Left ventricle myocardium inferior (tissue), 1 donor: ENCODE measurements around the gene SCAMP4. TPM values are rescaled to one million over a fixed set of nuclear protein-coding genes. Genes with fewer than 3 reads are reported as not detected.

Experiments
- DNase-seq: peaks from one replicate; pipeline ENCODE4 v3.0.0-alpha.2; 2020
- H3K27ac ChIP-seq: fragments of 200-600 bp; replicated peaks from 2 replicates; pipeline ENCODE4 v1.8.0; 2021
- H3K27me3 ChIP-seq: fragments of 200-600 bp; 2 replicates; pipeline ENCODE4 v1.8.0; 2021; ENCODE audit warnings: low read depth
- H3K36me3 ChIP-seq: fragments of 200-600 bp; 2 replicates; pipeline ENCODE4 v1.8.0; 2021
- H3K4me1 ChIP-seq: fragments of 200-600 bp; 2 replicates; pipeline ENCODE4 v1.8.0; 2021
- H3K4me3 ChIP-seq: fragments of 200-600 bp; 2 replicates; pipeline ENCODE4 v1.8.0; 2021; ENCODE audit warnings: mild to moderate bottlenecking, moderate library complexity
- H3K9me3 ChIP-seq: fragments of 200-600 bp; replicated peaks from 2 replicates; pipeline ENCODE4 v1.8.0; 2021
- CTCF ChIP-seq: fragments of 200-600 bp; IDR thresholded peaks from 2 replicates; pipeline ENCODE4 v1.8.0; 2021; ENCODE audit warnings: antibody characterized with exemption, mild to moderate bottlenecking, borderline replicate concordance
- intact Hi-C: fragments of 100-400 bp; cut with micrococcal nuclease; formaldehyde crosslinking; loops from one replicate; pipeline ENCODE4 v1.11.0; 2022
- total RNA-seq: library from RNA; stranded (reverse); fragmentation: NEBNext Ultra II Directional; extraction: Animal tissue kit (Norgen Biotek cat#: 25700); gene quantifications from one replicate; pipeline ENCODE4 v1.2.1, GENCODE V29; 2021
- donor health status: DM: no; HTN: yes; CAD: no; lungs with severe emphysema.

The SCAMP4 gene
- total RNA-seq, 1 donor from 2014 or later, result 16.2 TPM

GRCh38 chr19:1944088-1944915, 39.1 kb downstream of the SCAMP4 start:
- DNase-seq, result no peak
- no peak for TF ChIP-seq CTCF
- H3K4me3 ChIP-seq, result no peak overlapping the region
- no peak overlapping the region for H3K27ac ChIP-seq
- H3K9me3 ChIP-seq, result no peaks in the 10 kb centered on the region
- H3K27me3 ChIP-seq, result no peaks in the 10 kb centered on the region
- H3K4me1 ChIP-seq, result peaks cover 55% of the 10 kb centered on the region
- intact Hi-C loops, result no loop called here
- H3K36me3 ChIP-seq, result no peaks in the 10 kb centered on the region

- intact Hi-C loops, result no loop called here
- no peak overlapping the region for H3K27ac ChIP-seq
- no peaks in the 10 kb centered on the region for H3K27me3 ChIP-seq
- H3K9me3 ChIP-seq, result no peaks in the 10 kb centered on the region
- no peak overlapping the region for H3K4me3 ChIP-seq
- DNase-seq, result no peak
- no peak for TF ChIP-seq CTCF
- H3K36me3 ChIP-seq, result no peaks in the 10 kb centered on the region
- H3K4me1 ChIP-seq, result peaks cover 48% of the 10 kb centered on the region
Observed at GRCh38 chr19:1944916-1945561, 39.8 kb downstream of the SCAMP4 start.

DNA sequence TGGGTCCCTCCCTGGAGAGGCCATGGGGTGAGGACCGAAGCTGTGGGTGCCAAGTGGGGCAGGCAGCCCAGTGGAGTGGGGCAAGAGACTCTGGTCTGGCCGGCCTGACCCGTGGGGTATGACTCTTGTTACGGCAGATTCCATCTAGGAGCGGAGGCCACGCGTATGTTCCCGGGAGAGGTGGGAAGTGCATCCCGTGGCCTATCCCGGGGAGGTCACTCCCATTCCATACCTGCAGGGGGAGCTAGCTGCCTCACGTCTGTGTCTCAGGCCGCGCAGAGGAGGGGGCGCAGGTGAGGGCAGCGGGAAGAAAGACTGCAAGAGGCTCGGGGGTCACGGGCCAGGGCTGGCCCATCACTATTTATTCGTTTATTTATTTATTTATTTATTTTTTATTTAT, 40.7 kb downstream of the SCAMP4 start:
- DNase-seq, result no peak
- intact Hi-C loops, result no loop called here
- Histone ChIP-seq H3K27me3 (no peaks in the 10 kb centered on the region), H3K4me1 (peaks cover 40% of the 10 kb centered on the region), H3K9me3 (no peaks in the 10 kb centered on the region), H3K36me3 (no peaks in the 10 kb centered on the region), H3K4me3 (no peak overlapping the region), H3K27ac (no peak overlapping the region)
- TF ChIP-seq CTCF, result peak; percentile 64

- H3K27me3 ChIP-seq, result no peaks in the 10 kb centered on the region
- H3K4me3 ChIP-seq, result no peak overlapping the region
- intact Hi-C loops, result no loop called here
- no peaks in the 10 kb centered on the region for H3K9me3 ChIP-seq
- no peak for TF ChIP-seq CTCF
- H3K4me1 ChIP-seq, result peaks cover 30% of the 10 kb centered on the region
- no peak overlapping the region for H3K27ac ChIP-seq
- no peak for DNase-seq
- H3K36me3 ChIP-seq, result peaks cover 3% of the 10 kb centered on the region
Observed at GRCh38 chr19:1947651-1948209, 42.5 kb downstream of the SCAMP4 start.

DNA sequence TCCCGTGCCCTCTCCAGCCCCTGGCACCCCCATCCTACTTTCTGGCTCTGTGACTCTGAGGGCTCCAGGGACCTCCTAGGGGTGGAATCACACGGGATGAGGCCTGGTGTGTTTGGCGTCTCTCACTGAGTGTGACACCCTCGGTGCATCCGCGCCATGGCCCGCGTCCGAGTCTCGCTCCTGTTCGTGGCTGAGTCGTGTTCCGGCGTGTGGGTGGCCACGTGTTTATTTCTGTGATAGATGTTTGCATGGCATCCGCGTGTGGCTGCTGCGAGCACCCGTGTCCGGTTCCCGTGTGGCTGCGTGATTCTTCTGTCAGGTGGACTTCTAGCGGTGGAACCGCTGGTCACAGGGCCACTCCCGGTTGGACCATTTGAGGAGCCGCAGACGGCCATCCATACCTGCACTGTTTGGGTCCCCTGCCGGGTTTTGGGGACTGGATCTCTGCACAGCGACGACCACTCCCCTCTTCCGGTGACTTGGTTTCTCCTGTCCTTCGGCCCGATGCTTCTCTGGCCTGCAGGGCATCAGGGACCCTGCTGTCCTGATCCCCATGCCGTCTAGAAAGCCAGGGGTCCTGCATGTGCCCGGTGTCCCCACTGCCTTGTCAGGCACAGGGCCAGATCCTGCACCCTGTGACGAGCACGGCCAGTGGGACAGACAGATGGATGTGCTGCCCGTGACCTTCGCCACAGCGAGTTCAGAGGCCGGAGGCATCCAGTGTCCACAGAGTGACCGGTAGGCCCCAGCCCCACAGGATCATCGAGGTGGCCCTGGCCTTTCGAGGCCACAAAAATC, 44.3 kb downstream of the SCAMP4 start:
- H3K4me1 ChIP-seq, result peaks cover 13% of the 10 kb centered on the region
- no peak for TF ChIP-seq CTCF
- H3K36me3 ChIP-seq, result peaks cover 3% of the 10 kb centered on the region
- no peaks in the 10 kb centered on the region for H3K27me3 ChIP-seq
- H3K9me3 ChIP-seq, result no peaks in the 10 kb centered on the region
- intact Hi-C loops, result no loop called here
- DNase-seq, result no peak
- H3K4me3 ChIP-seq, result no peak overlapping the region
- H3K27ac ChIP-seq, result no peak overlapping the region
